Neural progenitor cell (in vitro differentiated cells): ENCODE data around the gene AP5S1. TPM values are rescaled to one million over a fixed set of nuclear protein-coding genes. Genes with fewer than 3 reads are reported as not detected.
"Not testable (repeated sequence)": the region's sequence is repeated elsewhere in the genome, so short reads cannot be mapped to it uniquely, and the experiment has no call there.

Source experiments
- DNase-seq: peaks from one replicate; pipeline ENCODE4 v3.0.0-alpha.2; 2016; ENCODE audit warnings: low spot score
- H2AFZ ChIP-seq: fragments of 200-600 bp; sonication (generic); replicated peaks from 2 replicates; pipeline ENCODE4 v1.6.1; 2016; ENCODE audit warnings: antibody characterized with exemption
- H3F3A ChIP-seq: fragments of 200-600 bp; sonication (generic); 2 replicates; pipeline ENCODE4 v1.6.1; 2016; ENCODE audit warnings: antibody characterized with exemption, low read depth
- H3K27ac ChIP-seq: fragments of 200-600 bp; sonication (generic); 2 replicates; pipeline ENCODE4 v1.5.1; 2016; ENCODE audit warnings: mild to moderate bottlenecking
- H3K27me3 ChIP-seq: fragments of 200-600 bp; sonication (generic); 2 replicates; pipeline ENCODE4 v1.6.1; 2016; ENCODE audit warnings: mild to moderate bottlenecking, moderate library complexity
- H3K36me3 ChIP-seq: fragments of 200-600 bp; sonication (generic); 2 replicates; pipeline ENCODE4 v1.5.1; 2016
- H3K4me1 ChIP-seq: fragments of 200-600 bp; sonication (generic); 2 replicates; pipeline ENCODE4 v1.6.1; 2016; ENCODE audit warnings: mixed run types
- H3K4me2 ChIP-seq: fragments of 200-600 bp; sonication (generic); 2 replicates; pipeline ENCODE4 v1.6.1; 2016
- H3K4me3 ChIP-seq: fragments of 200-600 bp; sonication (generic); 2 replicates; pipeline ENCODE4 v1.5.1; 2016
- H3K79me2 ChIP-seq: fragments of 200-600 bp; sonication (generic); 2 replicates; pipeline ENCODE4 v1.6.1; 2016; ENCODE audit warnings: low read depth
- H3K9ac ChIP-seq: fragments of 200-600 bp; sonication (generic); 2 replicates; pipeline ENCODE4 v1.6.1; 2016
- H3K9me3 ChIP-seq: fragments of 200-600 bp; sonication (generic); 2 replicates; pipeline ENCODE4 v1.5.1; 2016; ENCODE audit warnings: low read depth
- H4K20me1 ChIP-seq: fragments of 200-600 bp; sonication (generic); 2 replicates; pipeline ENCODE4 v1.6.1; 2016; ENCODE audit warnings: low read depth
- H3K27ac Mint-ChIP-seq: 3 replicates; pipeline ENCODE4 v1.8.0; 2021; ENCODE audit warnings: mixed read lengths
- H3K27me3 Mint-ChIP-seq: 2 replicates; pipeline ENCODE4 v1.8.0; 2022; ENCODE audit warnings: low read depth, mild to moderate bottlenecking, inconsistent platforms, moderate library complexity, mixed read lengths; ENCODE audit not compliant: insufficient read depth
- H3K36me3 Mint-ChIP-seq: 3 replicates; pipeline ENCODE4 v1.8.0; 2021; ENCODE audit warnings: mixed read lengths
- H3K4me1 Mint-ChIP-seq: 3 replicates; pipeline ENCODE4 v1.8.0; 2021; ENCODE audit warnings: mixed read lengths
- H3K4me3 Mint-ChIP-seq: 3 replicates; pipeline ENCODE4 v1.8.0; 2021; ENCODE audit warnings: mild to moderate bottlenecking, moderate library complexity, mixed read lengths
- H3K9me3 Mint-ChIP-seq: 3 replicates; pipeline ENCODE4 v1.8.0; 2020; ENCODE audit warnings: mixed read lengths
- CTCF ChIP-seq: fragments of 200-600 bp; sonication (generic); IDR thresholded peaks from 2 replicates; pipeline ENCODE4 v1.5.1; 2017; ENCODE audit warnings: antibody characterized with exemption, mild to moderate bottlenecking
- EZH2 ChIP-seq: fragments of 200-600 bp; sonication (generic); IDR thresholded peaks from 2 replicates; pipeline ENCODE4 v1.6.1; 2017; ENCODE audit warnings: antibody characterized with exemption, mild to moderate bottlenecking, moderate library complexity
- EZH2phosphoT487 ChIP-seq: fragments of 200-600 bp; sonication (generic); IDR thresholded peaks from 2 replicates; pipeline ENCODE4 v1.6.1; 2017; ENCODE audit warnings: antibody characterized with exemption
- total RNA-seq: library from RNA; depleted of rRNA; stranded (reverse); fragments of >200 nt; gene quantifications from 2 replicates; pipeline ENCODE4 v1.2.3, GENCODE V29; 2015; ENCODE audit warnings: low replicate concordance

Gene AP5S1
- total RNA-seq, 1 donor from 2014 or later, result 1.2 TPM

GRCh38 chr20:3787324-3788014 lies 32.9 kb upstream of the AP5S1 start:
- Histone ChIP-seq H3K4me1 (peaks cover 3% of the 10 kb centered on the region), H3K27ac (no peak overlapping the region), H3K36me3 (no peaks in the 10 kb centered on the region), H3K27me3 (peaks cover 48% of the 10 kb centered on the region), H3K79me2 (peaks cover 21% of the 10 kb centered on the region), H3K9me3 (no peaks in the 10 kb centered on the region), H3K9ac (no peak overlapping the region), H3K4me2 (peak overlapping the region; percentile 30), H4K20me1 (peaks cover 32% of the 10 kb centered on the region), H2AFZ (no peak overlapping the region), H3F3A (peaks cover 4% of the 10 kb centered on the region), H3K4me3 (no peak overlapping the region)
- DNase-seq, result no peak
- Mint-ChIP-seq H3K36me3 (peaks cover 9% of the 10 kb centered on the region), H3K27me3 (peaks cover 7% of the 10 kb centered on the region), H3K9me3 (no peaks in the 10 kb centered on the region), H3K4me1 (peaks cover 10% of the 10 kb centered on the region), H3K4me3 (peak overlapping the region; percentile 77), H3K27ac (no peak overlapping the region)
- no peak for TF ChIP-seq CTCF
- TF ChIP-seq EZH2, result no peak
- no peak for TF ChIP-seq EZH2phosphoT487

GRCh38 chr20:3788685-3789155 lies 31.6 kb upstream of the AP5S1 start:
- Histone ChIP-seq H3K4me2 (no peak overlapping the region), H3K9me3 (no peaks in the 10 kb centered on the region), H3K4me3 (no peak overlapping the region), H3K27ac (no peak overlapping the region), H3K4me1 (peaks cover 3% of the 10 kb centered on the region), H3K79me2 (peaks cover 21% of the 10 kb centered on the region), H3K27me3 (peaks cover 48% of the 10 kb centered on the region), H3K9ac (no peak overlapping the region), H4K20me1 (peaks cover 22% of the 10 kb centered on the region), H2AFZ (no peak overlapping the region), H3K36me3 (no peaks in the 10 kb centered on the region), H3F3A (peaks cover 3% of the 10 kb centered on the region)
- Mint-ChIP-seq H3K27ac (no peak overlapping the region), H3K4me3 (no peak overlapping the region), H3K36me3 (peaks cover 6% of the 10 kb centered on the region), H3K27me3 (peaks cover 7% of the 10 kb centered on the region), H3K4me1 (peaks cover 6% of the 10 kb centered on the region), H3K9me3 (no peaks in the 10 kb centered on the region)
- DNase-seq, result peak; percentile 1
- TF ChIP-seq EZH2phosphoT487, result no peak
- no peak for TF ChIP-seq EZH2
- no peak for TF ChIP-seq CTCF

GRCh38 chr20:3789201-3789600 lies 31.1 kb upstream of the AP5S1 start:
- Histone ChIP-seq H3K79me2 (peaks cover 20% of the 10 kb centered on the region), H3K27me3 (peaks cover 48% of the 10 kb centered on the region), H4K20me1 (peaks cover 18% of the 10 kb centered on the region)
- H3K4me1 ChIP-seq, H3K9ac ChIP-seq, DNase-seq, H3K4me3 Mint-ChIP-seq, H3K27ac ChIP-seq, H3K36me3 ChIP-seq, H3F3A ChIP-seq, H3K4me2 ChIP-seq, H3K36me3 Mint-ChIP-seq, H3K9me3 ChIP-seq, H3K9me3 Mint-ChIP-seq, H2AFZ ChIP-seq, H3K4me1 Mint-ChIP-seq, H3K27me3 Mint-ChIP-seq, H3K27ac Mint-ChIP-seq, H3K4me3 ChIP-seq: not testable (repeated sequence)

GRCh38 chr20:3794168-3794567 lies 26.2 kb upstream of the AP5S1 start:
- not testable (repeated sequence) for H3K27ac ChIP-seq, H3K36me3 Mint-ChIP-seq, H3K4me3 ChIP-seq, H4K20me1 ChIP-seq, H3K36me3 ChIP-seq, H3K9me3 ChIP-seq, H2AFZ ChIP-seq, H3K27ac Mint-ChIP-seq, DNase-seq, H3K4me2 ChIP-seq, H3K9ac ChIP-seq, H3K79me2 ChIP-seq, H3K9me3 Mint-ChIP-seq
- Histone ChIP-seq H3F3A (peaks cover 17% of the 10 kb centered on the region), H3K27me3 (peaks cover 34% of the 10 kb centered on the region), H3K4me1 (peaks cover 13% of the 10 kb centered on the region)
- peaks cover 15% of the 10 kb centered on the region for H3K27me3 Mint-ChIP-seq
- H3K4me1 Mint-ChIP-seq, result peaks cover 29% of the 10 kb centered on the region
- peak overlapping the region; percentile 15 for H3K4me3 Mint-ChIP-seq
